Left lobe of liver (tissue), 2 donors: ENCODE results near the gene RBMS3. TPM values are rescaled to one million over a fixed set of nuclear protein-coding genes. Genes with fewer than 3 reads are reported as not detected.
"Not testable (repeated sequence)": the region's sequence is repeated elsewhere in the genome, so short reads cannot be mapped to it uniquely, and the experiment has no call there.

Experiments
- ATAC-seq: fragments of 200-7000 bp; cut with Tn5 transposase; one replicate; pipeline ENCODE4 v1.9.1; 2020; ENCODE audit warnings: mild to moderate bottlenecking, moderate library complexity
- DNase-seq: peaks from one replicate; pipeline ENCODE4 v3.0.0-alpha.2; 2020; ENCODE audit warnings: low spot score
- total RNA-seq: library from RNA; stranded (reverse); gene quantifications from one replicate; pipeline ENCODE4 v1.2.1, GENCODE V29; 2021
- donor health status: DM: no; HTN: no; CAD: no; lungs with moderate emphysema.
- donor health status: DM: no; HTN: yes; CAD: no.

RBMS3 gene
- total RNA-seq, 1 donor from 2014 or later = 9.6 TPM

DNA sequence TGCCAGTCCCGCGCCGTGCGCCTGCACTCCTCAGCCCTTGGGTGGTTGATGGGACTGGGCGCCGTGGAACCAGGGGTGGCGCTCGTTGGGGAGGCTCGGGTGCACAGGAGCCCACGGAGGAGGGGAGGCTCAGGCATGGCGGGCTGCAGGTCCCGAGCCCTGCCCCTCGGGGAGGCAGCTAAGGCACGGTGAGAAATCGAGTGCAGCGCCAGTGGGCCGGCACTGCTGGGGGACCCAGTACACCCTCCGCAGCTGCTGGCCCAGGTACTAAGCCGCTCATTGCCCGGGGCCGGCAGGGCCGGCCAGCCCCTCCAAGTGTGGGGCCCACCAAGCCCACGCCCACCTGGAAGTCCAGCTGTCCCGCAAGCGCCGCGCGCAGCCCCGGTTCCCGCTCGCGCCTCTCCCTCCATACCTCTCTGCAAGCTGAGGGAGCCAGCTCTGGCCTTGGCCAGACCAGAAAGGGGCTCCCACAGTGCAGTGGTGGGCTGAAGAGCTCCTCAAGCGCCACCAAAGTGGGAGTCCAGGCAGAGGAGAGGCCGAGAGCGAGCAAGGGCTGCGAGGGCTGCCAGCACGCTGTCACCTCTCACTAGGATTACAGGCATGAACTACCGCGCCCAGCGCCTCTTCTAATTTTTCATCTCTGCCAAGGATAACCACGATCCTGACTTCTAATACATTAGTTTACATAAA is 192.8 kb downstream of the RBMS3 start:
- ATAC-seq = not testable (repeated sequence)

GRCh38 chr3:29475305-29475840 is 194.5 kb downstream of the RBMS3 start:
- ATAC-seq (no peak), DNase-seq (no peak)

More for the DNA sequence above, 192.8 kb downstream of the RBMS3 start:
- DNase-seq = not testable (repeated sequence)

- ATAC-seq (no peak), DNase-seq (no peak)
These were observed 195.0 kb downstream of the RBMS3 start for GRCh38 chr3:29475854-29476253.

GRCh38 chr3:29478611-29479010 is 197.7 kb downstream of the RBMS3 start:
- no peak for DNase-seq
- no peak for ATAC-seq

DNA sequence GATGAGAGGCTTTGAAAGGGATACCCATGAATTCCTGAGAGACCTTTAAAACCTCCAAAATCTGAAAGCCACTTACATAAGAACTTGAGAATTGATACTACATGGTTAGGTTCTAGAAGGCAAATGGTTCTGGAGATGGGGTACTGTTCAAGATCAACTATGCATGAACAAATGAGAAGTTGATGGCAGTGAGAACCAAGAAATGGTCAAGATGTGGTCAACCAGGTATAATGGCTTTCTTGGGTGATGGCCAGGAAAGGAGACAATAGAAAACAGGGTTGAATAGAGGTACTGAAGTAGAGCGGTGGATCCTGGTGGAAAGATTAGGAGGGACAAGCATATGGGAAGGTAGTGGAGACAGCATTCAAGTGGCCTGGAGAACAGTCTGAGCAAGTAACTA is 200.4 kb downstream of the RBMS3 start:
- no peak for ATAC-seq

GRCh38 chr3:29481969-29482767 is 201.3 kb downstream of the RBMS3 start:
- DNase-seq = no peak
- no peak for ATAC-seq

More for the DNA sequence above, 200.4 kb downstream of the RBMS3 start:
- no peak for DNase-seq

- DNase-seq (no peak), ATAC-seq (no peak)
These were observed 203.8 kb downstream of the RBMS3 start for GRCh38 chr3:29484633-29485032.

GRCh38 chr3:29486096-29486495 is 205.2 kb downstream of the RBMS3 start:
- ATAC-seq (no peak), DNase-seq (no peak)

- DNase-seq (no peak), ATAC-seq (no peak)
These were observed 206.0 kb downstream of the RBMS3 start for GRCh38 chr3:29486917-29487316.

- DNase-seq (no peak), ATAC-seq (no peak)
These were observed 208.1 kb downstream of the RBMS3 start for GRCh38 chr3:29488922-29489321.

DNA sequence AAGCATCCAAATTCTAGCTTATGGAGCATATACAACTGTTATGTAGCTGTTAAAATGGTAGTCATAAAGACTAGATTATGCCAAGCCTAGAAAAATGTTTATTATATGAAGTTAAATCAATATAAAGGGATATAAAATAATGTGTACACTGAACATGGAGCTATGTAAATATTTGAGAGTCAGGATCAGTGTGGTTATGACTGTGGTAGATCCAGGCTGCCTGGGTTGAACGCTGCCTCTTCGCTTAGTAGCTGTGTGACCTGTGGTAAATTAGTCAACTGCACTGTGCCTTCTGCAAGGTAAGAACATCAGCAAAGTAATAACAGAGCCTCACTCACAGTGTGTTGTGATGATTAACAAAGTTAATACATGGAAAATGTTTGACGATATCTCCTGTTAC is 212.2 kb downstream of the RBMS3 start:
- DNase-seq (no peak), ATAC-seq (no peak)

GRCh38 chr3:29494305-29495036 is 213.6 kb downstream of the RBMS3 start:
- ATAC-seq = no peak

GRCh38 chr3:29497282-29497681 is 216.4 kb downstream of the RBMS3 start:
- DNase-seq (no peak), ATAC-seq (no peak)

More at GRCh38 chr3:29494305-29495036, 213.6 kb downstream of the RBMS3 start:
- no peak for DNase-seq

GRCh38 chr3:29502771-29503170 is 221.9 kb downstream of the RBMS3 start:
- no peak for ATAC-seq
- no peak for DNase-seq

DNA sequence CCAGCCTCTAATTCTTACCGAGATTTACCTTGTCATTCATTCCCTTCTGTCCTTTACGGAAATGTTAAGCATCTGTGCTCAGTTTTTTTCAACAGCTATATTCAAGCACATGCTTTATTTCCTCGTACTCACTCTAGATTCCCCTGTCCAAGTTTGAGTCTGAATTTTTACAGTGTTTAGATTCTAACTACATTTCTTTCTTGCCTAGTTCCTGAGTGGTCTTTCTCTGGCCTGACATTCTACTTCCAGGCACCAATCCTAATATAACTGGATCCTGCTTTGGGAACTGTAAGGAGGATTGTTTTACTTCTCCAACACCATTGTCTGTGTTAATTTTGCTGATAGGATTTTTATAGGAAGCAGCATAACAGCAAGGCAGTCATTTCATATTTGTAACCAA is 222.4 kb downstream of the RBMS3 start:
- no peak for ATAC-seq
- DNase-seq = no peak

DNA sequence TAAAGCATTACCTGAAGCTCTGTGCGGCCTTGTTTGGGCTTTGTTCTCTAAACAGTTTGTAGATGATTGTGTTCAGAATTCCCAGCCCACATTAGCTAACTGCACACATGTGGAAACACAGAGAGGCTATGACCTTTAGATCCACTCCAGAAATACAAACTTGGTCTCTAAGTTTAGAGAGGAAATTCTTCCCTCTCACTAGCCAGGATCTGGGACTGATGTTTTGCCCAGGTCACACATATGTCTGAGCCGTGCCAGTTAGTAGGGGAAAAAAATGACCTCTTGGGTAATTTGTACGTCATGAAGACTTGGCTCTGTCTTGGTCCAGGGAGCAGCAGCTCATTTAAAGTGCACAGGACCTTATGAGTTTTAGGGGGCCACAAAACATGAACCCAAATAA is 223.1 kb downstream of the RBMS3 start:
- peak; percentile 95 for ATAC-seq
- peak; percentile 50 for DNase-seq

DNA sequence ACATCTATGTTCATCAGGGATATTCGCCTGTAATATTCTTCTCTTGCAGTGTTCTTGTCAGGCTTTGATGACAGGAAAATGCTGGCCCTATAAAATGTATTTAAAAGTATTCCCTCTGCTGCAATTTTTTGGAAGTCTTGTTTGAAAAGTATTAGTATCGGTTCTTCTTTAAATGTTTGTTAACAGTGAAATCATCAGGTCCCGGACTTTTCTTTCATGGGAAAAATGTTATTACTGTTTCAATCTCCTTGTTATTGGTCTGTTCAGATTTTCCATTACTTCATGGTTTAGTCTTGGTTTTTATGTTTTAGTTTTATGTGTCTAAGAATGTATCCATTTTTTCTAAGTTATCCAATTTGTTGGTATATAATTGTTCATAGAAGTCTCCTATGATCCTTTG is 225.6 kb downstream of the RBMS3 start:
- DNase-seq (no peak), ATAC-seq (no peak)

- ATAC-seq (no peak), DNase-seq (no peak)
These were observed 230.8 kb downstream of the RBMS3 start for GRCh38 chr3:29511701-29512100.

- ATAC-seq (no peak), DNase-seq (no peak)
These were observed 231.8 kb downstream of the RBMS3 start for GRCh38 chr3:29512641-29513040.

DNA sequence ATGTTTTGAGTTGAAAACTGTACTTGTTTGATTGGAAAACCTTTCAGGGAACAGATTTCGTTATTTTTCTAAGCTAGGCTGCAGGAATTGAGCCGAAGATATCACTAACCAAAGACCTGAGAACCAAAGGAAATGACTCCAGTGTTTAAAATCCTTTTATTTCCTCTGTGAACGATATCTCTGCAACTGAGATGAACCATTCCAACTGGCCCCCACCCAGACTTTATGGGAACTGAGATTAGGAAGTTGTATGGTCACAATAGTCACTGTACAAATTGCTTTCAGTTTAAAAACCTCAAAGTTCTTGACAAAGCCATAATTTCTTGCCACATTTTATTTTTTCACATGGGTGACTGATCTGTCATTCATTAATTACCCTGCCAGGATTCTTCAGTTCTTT is 232.4 kb downstream of the RBMS3 start:
- DNase-seq (no peak), ATAC-seq (peak; percentile 52)

- ATAC-seq = peak; percentile 62
- DNase-seq = no peak
These were observed 233.3 kb downstream of the RBMS3 start for GRCh38 chr3:29514170-29514569.
